ENCODE results near the gene OLFML2A. TPM values are rescaled to one million over a fixed set of nuclear protein-coding genes. Genes with fewer than 3 reads are reported as not detected.
A peak's percentile ranks its signal among the peaks of the same experiment; 100 is the strongest.

Gene OLFML2A
- polyA plus RNA-seq, 2 of the 4 experiments (the other 2 are of a cell fraction), result 8.2 to 14.5 TPM

DNA sequence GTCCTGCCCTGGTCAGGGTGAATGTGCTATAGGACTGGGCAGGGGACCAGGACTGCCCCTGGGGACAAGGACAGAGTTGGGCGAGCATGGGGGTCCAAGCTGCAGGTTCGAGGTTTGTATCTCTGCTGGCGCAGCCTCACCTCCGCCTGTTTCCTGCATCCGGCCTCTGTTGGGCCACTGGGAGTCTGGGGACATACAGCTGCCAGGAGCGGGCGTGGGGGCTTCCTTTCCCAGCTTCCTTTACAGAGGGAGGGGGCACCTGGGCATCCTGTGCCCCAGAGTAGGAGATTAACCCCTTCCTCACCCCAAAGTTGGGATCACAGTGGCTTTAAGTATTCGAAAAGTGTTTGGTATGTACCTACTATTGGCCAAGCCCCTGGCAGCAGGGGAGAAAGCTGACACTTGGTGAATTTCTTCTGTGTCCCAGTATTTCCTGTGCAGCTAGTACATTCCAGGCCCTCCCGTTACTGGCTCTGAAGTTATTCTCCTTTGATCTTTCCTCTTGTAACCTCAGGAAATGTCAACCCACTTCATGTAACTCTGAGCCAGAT is 19.0 kb downstream of the OLFML2A start:
- Histone ChIP-seq H3K9me3 (no peaks in the 10 kb centered on the region), H3K27ac (peak overlapping the region in 1 of 2 experiments; percentile 14; a peak in 1 of 6 replicates), H3K4me3 (no peak overlapping the region), H3K4me1 (0 out of 3 replicates have a peak, but pooled peaks cover 8% of the 10 kb centered on the region), H3K4me2 (no peak overlapping the region)
- TF ChIP-seq, protein P1, sequence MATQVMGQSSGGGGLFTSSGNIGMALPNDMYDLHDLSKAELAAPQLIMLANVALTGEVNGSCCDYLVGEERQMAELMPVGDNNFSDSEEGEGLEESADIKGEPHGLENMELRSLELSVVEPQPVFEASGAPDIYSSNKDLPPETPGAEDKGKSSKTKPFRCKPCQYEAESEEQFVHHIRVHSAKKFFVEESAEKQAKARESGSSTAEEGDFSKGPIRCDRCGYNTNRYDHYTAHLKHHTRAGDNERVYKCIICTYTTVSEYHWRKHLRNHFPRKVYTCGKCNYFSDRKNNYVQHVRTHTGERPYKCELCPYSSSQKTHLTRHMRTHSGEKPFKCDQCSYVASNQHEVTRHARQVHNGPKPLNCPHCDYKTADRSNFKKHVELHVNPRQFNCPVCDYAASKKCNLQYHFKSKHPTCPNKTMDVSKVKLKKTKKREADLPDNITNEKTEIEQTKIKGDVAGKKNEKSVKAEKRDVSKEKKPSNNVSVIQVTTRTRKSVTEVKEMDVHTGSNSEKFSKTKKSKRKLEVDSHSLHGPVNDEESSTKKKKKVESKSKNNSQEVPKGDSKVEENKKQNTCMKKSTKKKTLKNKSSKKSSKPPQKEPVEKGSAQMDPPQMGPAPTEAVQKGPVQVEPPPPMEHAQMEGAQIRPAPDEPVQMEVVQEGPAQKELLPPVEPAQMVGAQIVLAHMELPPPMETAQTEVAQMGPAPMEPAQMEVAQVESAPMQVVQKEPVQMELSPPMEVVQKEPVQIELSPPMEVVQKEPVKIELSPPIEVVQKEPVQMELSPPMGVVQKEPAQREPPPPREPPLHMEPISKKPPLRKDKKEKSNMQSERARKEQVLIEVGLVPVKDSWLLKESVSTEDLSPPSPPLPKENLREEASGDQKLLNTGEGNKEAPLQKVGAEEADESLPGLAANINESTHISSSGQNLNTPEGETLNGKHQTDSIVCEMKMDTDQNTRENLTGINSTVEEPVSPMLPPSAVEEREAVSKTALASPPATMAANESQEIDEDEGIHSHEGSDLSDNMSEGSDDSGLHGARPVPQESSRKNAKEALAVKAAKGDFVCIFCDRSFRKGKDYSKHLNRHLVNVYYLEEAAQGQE (IDR thresholded peaks at IDR 0.05), result no peak
- no peak for TF ChIP-seq EHF (CRISPR knock-in tag; IDR thresholded peaks at IDR 0.05)
- TF ChIP-seq ESRRA (IDR thresholded peaks at IDR 0.05; ENCODE audit: borderline replicate concordance, low read length), result no peak
- TF ChIP-seq HOXB5 (CRISPR knock-in tag; IDR thresholded peaks at IDR 0.05), result no peak
- no peak for TF ChIP-seq ZSCAN20 (CRISPR knock-in tag; IDR thresholded peaks at IDR 0.05)
- no peak for TF ChIP-seq GATA3 (IDR thresholded peaks at IDR 0.05; ENCODE audit: borderline replicate concordance)
- TF ChIP-seq, protein P2, sequence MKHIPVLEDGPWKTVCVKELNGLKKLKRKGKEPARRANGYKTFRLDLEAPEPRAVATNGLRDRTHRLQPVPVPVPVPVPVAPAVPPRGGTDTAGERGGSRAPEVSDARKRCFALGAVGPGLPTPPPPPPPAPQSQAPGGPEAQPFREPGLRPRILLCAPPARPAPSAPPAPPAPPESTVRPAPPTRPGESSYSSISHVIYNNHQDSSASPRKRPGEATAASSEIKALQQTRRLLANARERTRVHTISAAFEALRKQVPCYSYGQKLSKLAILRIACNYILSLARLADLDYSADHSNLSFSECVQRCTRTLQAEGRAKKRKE (CRISPR knock-in tag; IDR thresholded peaks at IDR 0.05; ENCODE audit: low read depth), result no peak
- TF ChIP-seq, protein P3, sequence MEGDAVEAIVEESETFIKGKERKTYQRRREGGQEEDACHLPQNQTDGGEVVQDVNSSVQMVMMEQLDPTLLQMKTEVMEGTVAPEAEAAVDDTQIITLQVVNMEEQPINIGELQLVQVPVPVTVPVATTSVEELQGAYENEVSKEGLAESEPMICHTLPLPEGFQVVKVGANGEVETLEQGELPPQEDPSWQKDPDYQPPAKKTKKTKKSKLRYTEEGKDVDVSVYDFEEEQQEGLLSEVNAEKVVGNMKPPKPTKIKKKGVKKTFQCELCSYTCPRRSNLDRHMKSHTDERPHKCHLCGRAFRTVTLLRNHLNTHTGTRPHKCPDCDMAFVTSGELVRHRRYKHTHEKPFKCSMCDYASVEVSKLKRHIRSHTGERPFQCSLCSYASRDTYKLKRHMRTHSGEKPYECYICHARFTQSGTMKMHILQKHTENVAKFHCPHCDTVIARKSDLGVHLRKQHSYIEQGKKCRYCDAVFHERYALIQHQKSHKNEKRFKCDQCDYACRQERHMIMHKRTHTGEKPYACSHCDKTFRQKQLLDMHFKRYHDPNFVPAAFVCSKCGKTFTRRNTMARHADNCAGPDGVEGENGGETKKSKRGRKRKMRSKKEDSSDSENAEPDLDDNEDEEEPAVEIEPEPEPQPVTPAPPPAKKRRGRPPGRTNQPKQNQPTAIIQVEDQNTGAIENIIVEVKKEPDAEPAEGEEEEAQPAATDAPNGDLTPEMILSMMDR (IDR thresholded peaks at IDR 0.05), result no peak
- TF ChIP-seq, protein P4, sequence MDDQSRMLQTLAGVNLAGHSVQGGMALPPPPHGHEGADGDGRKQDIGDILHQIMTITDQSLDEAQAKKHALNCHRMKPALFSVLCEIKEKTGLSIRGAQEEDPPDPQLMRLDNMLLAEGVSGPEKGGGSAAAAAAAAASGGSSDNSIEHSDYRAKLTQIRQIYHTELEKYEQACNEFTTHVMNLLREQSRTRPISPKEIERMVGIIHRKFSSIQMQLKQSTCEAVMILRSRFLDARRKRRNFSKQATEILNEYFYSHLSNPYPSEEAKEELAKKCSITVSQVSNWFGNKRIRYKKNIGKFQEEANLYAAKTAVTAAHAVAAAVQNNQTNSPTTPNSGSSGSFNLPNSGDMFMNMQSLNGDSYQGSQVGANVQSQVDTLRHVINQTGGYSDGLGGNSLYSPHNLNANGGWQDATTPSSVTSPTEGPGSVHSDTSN (IDR thresholded peaks at IDR 0.05), result no peak
- TF ChIP-seq RNF2 (IDR thresholded peaks at IDR 0.05; ENCODE audit: borderline replicate concordance, low read depth), result no peak
- TF ChIP-seq CHD4 (IDR thresholded peaks at IDR 0.05; ENCODE audit: borderline replicate concordance), result no peak
- TF ChIP-seq, protein P5, sequence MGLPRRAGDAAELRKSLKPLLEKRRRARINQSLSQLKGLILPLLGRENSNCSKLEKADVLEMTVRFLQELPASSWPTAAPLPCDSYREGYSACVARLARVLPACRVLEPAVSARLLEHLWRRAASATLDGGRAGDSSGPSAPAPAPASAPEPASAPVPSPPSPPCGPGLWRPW (IDR thresholded peaks at IDR 0.05), result no peak
- TF ChIP-seq EP300 (IDR thresholded peaks at IDR 0.05), result no peak
- POLR2A ChIA-PET, result no interaction called here
- ATAC-seq, result no peak
- FAIRE-seq, result no peak
- CTCF ChIA-PET, result interaction anchor here (0.7 to 40.0 kb wide), 8 partner anchors 7 to 177 kb away, joined by 3 to 2512 read pairs (median 6); partner anchors contain the start of genes ARPC5L, NR6A1, OLFML2A and RPL35
- 88% methylated on average over 9 of the region's 9 CpGs for WGBS (ENCODE audit: missing lambda C conversion rate)
- no peak for DNase-seq (ENCODE audit: low read depth in 1 of 2, low spot score in 1 of 2)

DNA sequence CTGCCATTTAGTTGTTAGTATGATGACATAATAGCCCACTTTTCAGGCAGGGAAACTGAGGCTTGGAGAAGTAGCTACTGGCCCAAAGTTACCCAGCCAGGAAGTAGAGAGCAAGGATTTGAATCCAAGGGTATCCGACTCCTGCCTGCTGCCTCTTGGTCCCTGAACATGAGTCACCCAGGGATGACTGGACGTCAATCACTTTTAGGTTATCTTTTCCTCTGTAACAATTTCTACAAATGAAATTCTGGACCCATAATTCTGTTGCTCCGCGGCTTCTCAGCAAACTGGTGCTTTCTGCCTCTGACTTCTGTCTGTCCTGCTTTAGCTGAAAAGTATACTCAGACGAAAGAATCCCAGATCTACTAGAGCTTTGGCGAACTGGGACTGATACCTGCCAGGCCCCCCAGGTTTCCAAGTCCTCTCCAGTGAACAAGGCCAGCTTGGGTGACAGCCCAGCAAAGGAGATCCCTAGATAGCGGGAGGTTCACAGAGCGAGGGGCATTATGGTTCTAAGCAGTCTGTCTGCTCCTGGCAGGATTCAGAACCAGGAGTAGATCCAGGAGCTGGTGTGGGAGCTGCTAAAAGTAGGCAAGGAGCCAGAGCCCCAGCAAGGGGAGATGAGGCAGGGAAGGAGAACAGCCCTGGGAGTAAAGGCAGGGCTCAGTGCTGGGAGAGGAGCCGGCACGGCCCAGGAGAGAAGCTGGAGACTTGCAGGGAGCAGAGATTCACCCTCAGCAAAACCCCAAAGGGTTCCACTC is 20.6 kb downstream of the OLFML2A start:
- no peak for ATAC-seq
- Histone ChIP-seq H3K4me2 (no peak overlapping the region), H3K4me1 (0 out of 3 replicates have a peak, but pooled peaks cover 8% of the 10 kb centered on the region), H3K4me3 (no peak overlapping the region), H3K9me3 (no peaks in the 10 kb centered on the region), H3K27ac (no peak overlapping the region)
- CTCF ChIA-PET, result interaction anchor here (1.0 to 40.0 kb wide), 6 partner anchors 9 to 179 kb away, joined by 3 to 2512 read pairs (median 8); partner anchors contain the start of genes ARPC5L, NR6A1, OLFML2A and RPL35
- no peak for FAIRE-seq
- POLR2A ChIA-PET, result no interaction called here
- DNase-seq (ENCODE audit: low read depth in 1 of 2, low spot score in 1 of 2), result no peak
- TF ChIP-seq JUN (IDR thresholded peaks at IDR 0.05) (no peak), ZSCAN20 (CRISPR knock-in tag; IDR thresholded peaks at IDR 0.05) (no peak), EP300 (IDR thresholded peaks at IDR 0.05) (no peak), ZNF302 (CRISPR knock-in tag; IDR thresholded peaks at IDR 0.05) (no peak), FOSL2 (IDR thresholded peaks at IDR 0.05) (no peak), FOSL2 (CRISPR knock-in tag; IDR thresholded peaks at IDR 0.05) (no peak), EHMT2 (IDR thresholded peaks at IDR 0.05; ENCODE audit: low read depth) (no peak), HOXB5 (CRISPR knock-in tag; IDR thresholded peaks at IDR 0.05) (no peak), RFX5 (IDR thresholded peaks at IDR 0.05) (no peak), ESRRA (IDR thresholded peaks at IDR 0.05; ENCODE audit: borderline replicate concordance, low read length) (no peak), GATA3 (IDR thresholded peaks at IDR 0.05; ENCODE audit: borderline replicate concordance) (no peak), HOXB13 (CRISPR knock-in tag; IDR thresholded peaks at IDR 0.05; ENCODE audit: low read depth) (no peak), CHD2 (IDR thresholded peaks at IDR 0.05; ENCODE audit: low read length, partially characterized antibody) (no peak), MAZ (IDR thresholded peaks at IDR 0.05; ENCODE audit: borderline replicate concordance, low read depth, low read length) (no peak)
- TF ChIP-seq, protein P6, sequence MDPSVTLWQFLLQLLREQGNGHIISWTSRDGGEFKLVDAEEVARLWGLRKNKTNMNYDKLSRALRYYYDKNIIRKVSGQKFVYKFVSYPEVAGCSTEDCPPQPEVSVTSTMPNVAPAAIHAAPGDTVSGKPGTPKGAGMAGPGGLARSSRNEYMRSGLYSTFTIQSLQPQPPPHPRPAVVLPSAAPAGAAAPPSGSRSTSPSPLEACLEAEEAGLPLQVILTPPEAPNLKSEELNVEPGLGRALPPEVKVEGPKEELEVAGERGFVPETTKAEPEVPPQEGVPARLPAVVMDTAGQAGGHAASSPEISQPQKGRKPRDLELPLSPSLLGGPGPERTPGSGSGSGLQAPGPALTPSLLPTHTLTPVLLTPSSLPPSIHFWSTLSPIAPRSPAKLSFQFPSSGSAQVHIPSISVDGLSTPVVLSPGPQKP (IDR thresholded peaks at IDR 0.05; ENCODE audit: low read depth, low read length), result no peak
- TF ChIP-seq, protein P7, sequence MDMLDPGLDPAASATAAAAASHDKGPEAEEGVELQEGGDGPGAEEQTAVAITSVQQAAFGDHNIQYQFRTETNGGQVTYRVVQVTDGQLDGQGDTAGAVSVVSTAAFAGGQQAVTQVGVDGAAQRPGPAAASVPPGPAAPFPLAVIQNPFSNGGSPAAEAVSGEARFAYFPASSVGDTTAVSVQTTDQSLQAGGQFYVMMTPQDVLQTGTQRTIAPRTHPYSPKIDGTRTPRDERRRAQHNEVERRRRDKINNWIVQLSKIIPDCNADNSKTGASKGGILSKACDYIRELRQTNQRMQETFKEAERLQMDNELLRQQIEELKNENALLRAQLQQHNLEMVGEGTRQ (IDR thresholded peaks at IDR 0.05), result no peak
- 80% methylated on average over 10 of the region's 10 CpGs for WGBS (ENCODE audit: missing lambda C conversion rate)

All from A549 (cell line).